NCI-H748 treated with DMSO at 0.1 percent for 48 hours (cell line): Measurements from ENCODE around the gene TC2N.
"Not testable (repeated sequence)": the region's sequence is repeated elsewhere in the genome, so short reads cannot be mapped to it uniquely, and the experiment has no call there.

Experiments used
- DNase-seq: peaks from one replicate; lab custom pipeline; 2025; lab: John Stamatoyannopoulos, UW

The TC2N gene

DNA sequence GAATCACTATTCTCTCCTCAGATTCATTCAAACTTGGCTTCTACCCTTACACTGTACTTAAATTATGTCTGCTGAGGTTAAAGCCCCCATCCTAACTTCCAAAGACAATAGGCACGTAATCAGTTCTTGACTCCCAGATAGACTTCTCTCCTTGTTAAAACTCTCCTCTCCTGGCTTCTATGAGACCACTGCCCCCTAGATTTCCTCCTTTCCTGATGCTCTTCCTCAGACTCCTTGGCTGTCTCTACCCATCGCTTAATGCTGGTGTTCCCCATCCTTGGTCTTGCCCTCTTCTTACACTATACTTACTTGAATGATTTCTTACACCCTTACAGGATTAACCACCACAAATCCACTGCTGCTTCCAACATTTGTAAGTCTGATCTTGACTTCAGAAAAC lies 32.8 kb downstream of the TC2N start:
- DNase-seq = no peak

- DNase-seq = no peak
Measured at GRCh38 chr14:91831337-91831736, 36.0 kb downstream of the TC2N start.

DNA sequence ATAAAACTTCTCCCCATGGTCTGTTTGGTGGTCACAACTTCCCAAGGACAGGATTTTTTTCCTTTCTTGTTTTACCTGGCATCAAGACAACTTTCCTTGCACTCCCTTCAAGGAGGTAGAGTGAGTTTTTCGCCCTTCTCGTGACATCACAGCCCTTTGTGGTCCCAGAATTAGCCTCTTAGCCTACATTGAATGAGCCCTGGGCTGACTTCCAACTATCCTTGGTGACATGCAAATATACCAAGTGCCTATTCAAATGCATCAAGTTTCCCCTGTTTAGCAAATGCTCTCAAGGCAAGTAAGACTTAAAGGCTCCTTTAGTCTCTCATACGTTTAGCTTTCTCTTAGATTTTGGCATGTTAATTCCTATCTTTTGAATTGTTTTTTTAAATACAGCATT lies 36.6 kb downstream of the TC2N start:
- DNase-seq = no peak

- DNase-seq = no peak
Measured at GRCh38 chr14:91829511-91829910, 37.8 kb downstream of the TC2N start.

GRCh38 chr14:91827746-91828145 lies 39.6 kb downstream of the TC2N start:
- DNase-seq = no peak

- DNase-seq = no peak
Measured at GRCh38 chr14:91817566-91818325, 49.6 kb downstream of the TC2N start.

DNA sequence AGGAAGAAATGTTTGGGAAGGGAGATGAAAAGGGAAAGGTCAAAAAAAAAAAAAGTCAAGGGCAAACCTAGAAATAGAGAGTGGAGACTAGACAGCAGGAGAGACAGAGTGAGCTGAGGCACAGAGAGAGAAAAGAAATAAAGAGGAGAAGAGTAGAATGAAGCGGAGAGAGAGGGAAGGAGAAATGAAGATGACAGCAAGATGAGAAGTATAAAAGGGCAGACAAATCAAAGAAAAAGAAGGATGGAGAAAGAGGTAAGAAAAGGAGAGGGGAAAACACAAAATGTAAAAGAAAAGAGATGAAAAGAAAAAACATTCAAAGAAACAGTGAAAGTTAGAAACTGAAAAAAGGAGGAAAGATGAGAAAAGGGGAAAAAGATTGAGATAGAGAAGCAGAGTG lies 53.0 kb downstream of the TC2N start:
- no peak for DNase-seq

DNA sequence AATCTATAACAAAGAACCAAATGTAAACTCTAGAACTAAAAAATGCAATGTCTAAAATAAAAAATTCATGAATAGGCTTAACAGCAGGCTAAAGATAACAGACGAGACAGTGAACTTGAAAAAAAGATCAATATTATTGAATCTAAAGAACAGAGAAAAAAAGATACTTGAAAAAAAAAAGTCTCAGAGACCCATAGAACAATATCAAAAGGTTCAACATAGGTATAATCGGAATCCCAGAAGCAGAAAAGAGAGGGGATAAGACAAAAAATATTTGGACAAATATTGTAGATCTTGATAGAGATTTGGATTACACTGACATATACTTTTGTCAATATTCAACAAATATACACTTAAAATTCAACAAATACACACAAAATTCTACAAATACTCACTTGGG lies 56.6 kb downstream of the TC2N start:
- DNase-seq = no peak

- DNase-seq = no peak
Measured at GRCh38 chr14:91806716-91807115, 60.6 kb downstream of the TC2N start.

DNA sequence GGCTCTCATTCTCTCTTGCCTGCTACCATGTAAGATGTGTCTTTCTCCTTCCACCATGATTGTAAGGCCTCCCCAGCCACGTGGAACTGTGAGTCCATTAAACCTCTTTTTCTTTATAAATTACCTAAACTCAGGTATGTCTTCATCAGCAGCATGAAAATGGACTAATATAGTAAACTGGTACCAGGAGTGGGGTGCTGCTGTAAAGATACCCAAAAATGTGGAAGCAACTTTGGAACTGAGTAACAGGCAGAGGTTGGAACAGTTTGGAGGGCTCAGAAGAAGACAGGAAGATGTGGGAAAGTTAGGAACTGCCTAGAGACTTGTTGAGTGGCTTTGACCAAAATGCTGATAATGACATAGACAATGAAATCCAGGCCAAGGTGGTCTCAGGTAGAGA lies 61.2 kb downstream of the TC2N start:
- not testable (repeated sequence) for DNase-seq

DNA sequence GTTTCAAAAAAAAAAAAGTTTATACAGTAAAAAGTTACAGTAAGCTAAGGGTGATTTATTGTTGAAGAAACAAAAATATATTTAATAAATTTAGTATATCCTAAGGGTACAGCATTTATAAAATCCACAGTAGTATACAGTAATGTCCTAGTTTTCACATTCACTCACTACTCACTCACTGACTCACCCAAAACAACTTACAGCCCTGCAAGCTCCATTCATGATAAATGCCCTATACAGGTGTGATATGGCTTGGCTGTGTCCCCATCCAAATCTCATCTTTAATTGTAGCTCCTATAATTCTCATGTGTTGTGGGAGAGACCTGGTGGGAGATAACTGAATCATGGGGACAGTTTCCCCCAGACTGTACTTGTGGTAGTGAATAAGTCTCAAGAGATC lies 61.7 kb downstream of the TC2N start:
- DNase-seq = no peak

DNA sequence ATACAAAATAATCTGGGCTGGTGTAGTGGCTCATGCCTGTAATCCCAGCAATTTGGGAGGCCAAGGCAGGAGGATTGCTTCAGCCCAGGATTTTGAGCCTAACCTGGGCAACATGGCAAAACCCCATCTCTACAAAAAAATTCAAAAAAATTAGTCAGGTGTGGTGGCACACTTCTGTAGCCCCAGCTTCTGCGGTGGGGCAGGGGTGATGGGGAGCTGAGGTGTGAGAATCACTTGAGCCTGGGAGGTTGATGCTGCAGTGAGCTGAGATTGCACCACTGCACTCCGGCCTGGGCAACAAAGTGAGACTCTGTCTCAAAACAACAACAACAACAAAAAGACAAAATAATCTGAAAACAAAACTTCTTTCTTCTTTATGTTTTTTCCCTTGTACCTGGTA lies 66.0 kb downstream of the TC2N start:
- DNase-seq = no peak

GRCh38 chr14:91796617-91797347 lies 70.6 kb downstream of the TC2N start:
- DNase-seq = no peak

GRCh38 chr14:91793704-91794103 lies 73.6 kb downstream of the TC2N start:
- DNase-seq = no peak

DNA sequence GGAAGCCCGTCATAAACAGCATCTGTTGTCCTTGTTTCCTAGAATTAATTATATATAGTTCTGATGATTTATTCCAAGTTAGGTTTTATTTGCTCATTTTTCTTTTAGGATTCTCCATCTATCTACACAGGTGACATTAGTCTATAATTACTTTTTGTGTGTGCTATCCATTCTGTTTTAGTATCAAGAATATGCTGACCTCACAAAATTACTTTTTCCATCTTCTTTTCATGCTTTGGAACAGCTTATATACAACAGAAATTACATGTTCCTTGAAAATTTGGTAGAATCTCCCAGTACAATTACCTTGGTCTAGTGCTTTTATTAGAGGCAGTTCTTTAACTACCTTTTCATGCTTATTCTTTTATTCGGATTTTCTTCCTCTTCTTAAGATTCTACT lies 81.1 kb downstream of the TC2N start:
- DNase-seq = no peak

DNA sequence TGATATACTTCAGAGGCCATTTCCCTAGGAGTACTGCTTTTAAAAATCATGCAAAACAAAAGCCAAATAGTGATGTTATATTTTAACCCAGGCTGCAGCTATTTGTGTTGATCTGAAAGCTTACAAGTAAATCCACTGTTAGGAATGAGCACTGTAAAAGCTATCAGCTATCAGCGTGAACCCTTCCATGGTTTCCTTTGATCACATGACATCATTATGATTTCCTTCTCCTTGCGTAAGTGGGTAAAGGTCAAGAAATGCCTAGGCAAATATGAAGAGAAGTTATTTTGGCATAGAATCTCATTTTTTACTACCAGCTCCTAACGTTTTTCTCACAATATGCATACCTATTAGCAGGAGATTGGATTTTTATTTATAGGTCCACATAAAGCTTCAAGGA lies 86.9 kb downstream of the TC2N start:
- no peak for DNase-seq

DNA sequence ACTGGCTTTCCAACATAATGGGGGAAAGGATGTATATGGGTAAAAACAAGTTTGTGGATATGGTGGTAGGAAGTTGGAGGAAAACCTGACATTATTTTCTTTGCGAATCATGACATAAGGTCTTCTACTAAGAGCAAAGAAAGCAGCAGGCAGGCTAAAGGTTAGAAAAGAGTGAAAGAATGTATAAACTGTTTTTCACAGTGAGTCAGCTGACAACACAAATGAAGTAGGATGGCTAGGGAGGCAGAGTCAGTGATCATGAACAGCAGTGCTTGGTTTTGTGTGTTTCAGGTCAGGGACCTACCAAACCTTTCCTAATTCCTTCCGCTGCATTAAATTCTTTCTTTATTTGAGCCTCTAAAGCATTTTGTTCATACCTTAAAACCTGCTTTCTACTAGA lies 89.1 kb downstream of the TC2N start:
- no peak for DNase-seq

- DNase-seq = no peak
Measured at GRCh38 chr14:91774140-91775096, 92.9 kb downstream of the TC2N start.

DNA sequence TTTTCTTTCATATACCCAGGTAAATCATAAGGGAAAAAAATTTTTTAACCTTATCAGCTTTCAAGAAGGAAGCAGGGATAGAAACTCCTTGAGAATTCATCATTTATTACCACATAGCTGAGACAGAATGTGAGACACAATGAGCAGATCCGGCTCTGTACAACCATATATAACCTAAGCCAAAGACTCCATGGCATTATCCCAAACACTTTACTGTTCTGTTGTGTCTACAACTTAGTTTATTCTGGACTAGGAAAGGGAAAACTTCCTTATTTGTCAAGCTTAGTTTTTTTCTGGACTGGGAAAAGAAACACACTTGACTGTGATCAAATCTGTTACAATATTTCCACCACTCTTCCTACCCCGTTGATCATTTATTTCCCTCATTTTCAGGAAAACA lies 97.2 kb downstream of the TC2N start:
- no peak for DNase-seq

DNA sequence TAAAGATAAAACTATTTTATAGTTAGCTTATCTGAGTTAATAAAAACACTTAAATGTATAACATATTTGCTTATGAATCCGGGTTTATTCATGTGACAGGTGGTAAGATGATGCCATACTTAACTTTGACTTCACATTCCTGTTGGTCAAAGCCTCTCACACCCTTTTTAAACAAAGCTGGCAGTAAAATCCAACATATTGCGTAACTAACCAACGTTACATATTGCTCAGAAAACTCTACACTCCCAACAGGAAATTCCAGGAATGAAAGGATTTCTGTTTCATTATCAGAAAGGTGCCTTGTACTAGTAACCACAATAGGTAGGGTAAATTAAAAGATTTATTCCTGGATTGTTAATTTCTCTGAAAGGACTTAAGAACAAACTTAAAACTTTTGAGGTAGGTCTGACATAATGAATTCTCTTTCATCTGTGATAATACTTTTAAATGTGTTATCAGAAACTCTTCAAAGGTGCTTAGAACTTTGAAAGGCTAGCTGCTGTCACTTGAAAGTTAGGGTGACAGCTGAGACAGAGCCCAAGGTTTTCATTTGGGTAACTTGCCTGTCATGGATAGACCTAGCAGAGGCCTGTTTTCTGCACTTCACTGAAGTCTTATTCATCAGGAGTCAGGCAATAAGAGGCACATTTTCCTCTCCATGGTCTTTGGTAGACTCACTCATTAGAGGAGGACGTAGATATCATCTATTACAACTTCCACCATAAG lies 111.6 kb downstream of the TC2N start:
- DNase-seq = no peak

DNA sequence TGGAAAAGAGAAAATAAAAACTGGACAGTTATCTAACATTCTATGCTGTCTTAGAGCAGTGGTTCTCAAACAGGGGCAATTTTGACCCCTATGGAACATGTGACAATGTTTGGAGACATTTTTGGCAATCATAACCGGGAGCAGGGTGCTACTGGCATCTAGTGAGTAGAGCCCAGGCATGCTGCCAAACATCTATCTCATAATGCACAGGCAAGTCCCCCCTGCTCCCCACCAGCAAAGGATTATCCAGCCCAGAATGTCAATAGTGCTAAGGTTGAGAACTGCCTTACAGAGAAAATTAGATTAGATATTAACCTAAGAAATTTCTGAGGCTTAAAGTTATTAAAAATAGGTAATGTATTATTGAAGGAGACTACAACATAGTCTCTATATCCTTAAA lies 112.5 kb downstream of the TC2N start:
- DNase-seq = no peak

GRCh38 chr14:91754185-91754584 lies 113.2 kb downstream of the TC2N start:
- DNase-seq = no peak
